Large intestine (tissue), 3 donors: ENCODE data around the gene RAB33B. TPM values are rescaled to one million over a fixed set of nuclear protein-coding genes. Genes with fewer than 3 reads are reported as not detected.

Experiments
- DNase-seq, 2 donors: peaks; one replicate each; pipeline versions ENCODE4 v3.0.0 to v3.0.0-alpha.2; 2013
- H3K27ac ChIP-seq: one replicate; pipeline ENCODE4 v1.5.1; 2013; ENCODE audit warnings: low read length
- H3K27me3 ChIP-seq: 2 replicates; pipeline ENCODE4 v1.6.1; 2013; ENCODE audit warnings: low read length; ENCODE audit not compliant: control insufficient read depth, insufficient read depth
- H3K36me3 ChIP-seq: 2 replicates; pipeline ENCODE4 v1.6.1; 2013; ENCODE audit warnings: low read length; ENCODE audit not compliant: control insufficient read depth, insufficient read depth
- H3K4me1 ChIP-seq: one replicate; pipeline ENCODE4 v1.6.1; 2013; ENCODE audit warnings: low read length; ENCODE audit not compliant: control insufficient read depth, insufficient read depth
- H3K4me3 ChIP-seq: one replicate; pipeline ENCODE4 v1.5.1; 2013; ENCODE audit warnings: low read length
- H3K9me3 ChIP-seq: one replicate; pipeline ENCODE4 v1.6.1; 2013; ENCODE audit warnings: mild to moderate bottlenecking, low read depth, low read length, moderate library complexity; ENCODE audit not compliant: control insufficient read depth
- WGBS: methylation state at CpG from one replicate; pipeline ENCODE4 v1.1.5; 2013; ENCODE audit warnings: low lambda C conversion rate; ENCODE audit not compliant: insufficient coverage; 5-methylcytosine and 5-hydroxymethylcytosine counted together
- polyA plus RNA-seq: library from polyadenylated mRNA; unstranded; fragments of 120-200 nt; gene quantifications from one replicate; pipeline ENCODE4 v1.2.1, GENCODE V29; 2013

Gene RAB33B
- polyA plus RNA-seq, 1 donor = 10.4 TPM

- no peak for DNase-seq
- no peak overlapping the region for H3K27ac ChIP-seq
- no peak overlapping the region for H3K4me3 ChIP-seq
- no peaks in the 10 kb centered on the region for H3K4me1 ChIP-seq
- no peaks in the 10 kb centered on the region for H3K36me3 ChIP-seq
- H3K27me3 ChIP-seq = no peaks in the 10 kb centered on the region
- H3K9me3 ChIP-seq = no peaks in the 10 kb centered on the region
- WGBS = no CpG with 5 or more reads among the region's 4 CpGs
Observed at GRCh38 chr4:139522457-139522856, 68.5 kb downstream of the RAB33B start.

DNA sequence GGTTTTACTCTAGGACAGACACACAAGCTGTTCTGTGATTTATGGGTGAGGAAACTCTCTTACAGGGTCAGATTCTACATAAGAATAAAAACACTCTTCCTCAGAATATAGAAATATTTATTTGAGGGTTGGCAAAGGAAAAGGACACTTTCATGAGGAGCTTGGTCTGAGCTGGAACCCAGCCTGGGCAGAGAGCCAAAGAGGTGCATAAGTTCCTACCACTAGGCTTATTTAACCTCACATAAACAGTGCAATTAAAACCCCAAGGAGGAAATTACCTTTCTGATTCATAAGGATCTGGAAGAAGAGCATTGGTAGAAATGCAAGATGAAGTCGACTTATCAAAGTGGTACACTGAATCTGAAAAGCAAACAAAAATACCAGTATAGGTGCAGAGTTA is 69.2 kb downstream of the RAB33B start:
- WGBS = 88% methylated on average over 1 of the region's 1 CpG
- H3K27me3 ChIP-seq = no peaks in the 10 kb centered on the region
- H3K27ac ChIP-seq = no peak overlapping the region
- DNase-seq = no peak
- no peak overlapping the region for H3K4me3 ChIP-seq
- H3K36me3 ChIP-seq = no peaks in the 10 kb centered on the region
- H3K9me3 ChIP-seq = no peaks in the 10 kb centered on the region
- H3K4me1 ChIP-seq = no peaks in the 10 kb centered on the region

DNA sequence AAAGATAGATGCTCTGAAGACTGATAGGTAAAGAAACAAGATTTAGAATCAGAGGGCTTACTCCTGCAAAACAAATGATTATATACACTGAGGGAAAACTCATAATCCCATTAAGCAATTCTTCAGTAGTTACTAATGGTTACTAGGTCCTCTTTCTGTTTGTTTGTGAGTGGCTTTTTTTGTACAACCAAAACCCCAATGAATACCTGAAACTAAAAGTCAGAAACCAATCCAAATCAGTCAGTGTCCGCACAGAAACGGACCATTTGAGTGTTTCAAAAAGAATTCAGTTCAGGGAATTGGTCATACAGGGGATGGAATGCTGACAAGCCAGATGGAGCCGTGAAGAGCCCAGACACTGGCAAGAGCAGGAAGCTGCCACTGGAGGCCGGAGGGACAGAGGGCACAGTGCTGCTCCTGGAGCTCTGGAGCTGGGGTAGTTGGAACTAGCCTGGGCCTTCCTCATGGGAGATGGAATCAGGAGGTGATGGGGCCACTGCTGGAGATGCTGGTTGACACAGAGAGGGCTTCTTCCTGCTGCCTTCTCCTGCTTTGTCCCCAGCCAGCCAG is 70.2 kb downstream of the RAB33B start:
- H3K4me3 ChIP-seq = no peak overlapping the region
- DNase-seq = no peak
- no peaks in the 10 kb centered on the region for H3K9me3 ChIP-seq
- no CpG with 5 or more reads among the region's 4 CpGs for WGBS
- H3K36me3 ChIP-seq = no peaks in the 10 kb centered on the region
- no peaks in the 10 kb centered on the region for H3K4me1 ChIP-seq
- H3K27me3 ChIP-seq = no peaks in the 10 kb centered on the region
- no peak overlapping the region for H3K27ac ChIP-seq

DNA sequence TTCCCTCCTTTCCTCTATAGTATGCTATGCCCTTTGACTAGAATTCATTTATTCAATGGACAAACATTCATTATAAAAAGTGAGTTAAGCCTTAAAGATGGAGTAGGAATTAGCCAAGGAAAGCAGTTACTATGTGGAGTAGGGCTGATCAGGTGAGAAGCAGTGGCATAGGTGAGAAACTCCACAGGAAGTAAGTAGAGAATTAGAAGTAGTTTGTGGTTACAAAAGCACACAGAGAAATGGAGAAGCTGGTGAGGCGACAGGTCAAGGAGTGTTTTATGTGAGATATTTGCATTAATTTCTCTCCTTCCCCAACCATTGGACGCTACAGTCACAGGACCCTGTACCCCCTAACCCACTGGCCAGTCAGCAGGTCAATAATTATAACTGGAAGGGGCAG is 71.5 kb downstream of the RAB33B start:
- no CpG with 5 or more reads among the region's 2 CpGs for WGBS

More for the DNA sequence above, 71.5 kb downstream of the RAB33B start:
- H3K36me3 ChIP-seq = no peaks in the 10 kb centered on the region
- no peaks in the 10 kb centered on the region for H3K27me3 ChIP-seq
- no peaks in the 10 kb centered on the region for H3K9me3 ChIP-seq
- no peak overlapping the region for H3K4me3 ChIP-seq
- H3K4me1 ChIP-seq = no peaks in the 10 kb centered on the region
- DNase-seq = no peak
- H3K27ac ChIP-seq = no peak overlapping the region

Other genes with a start within 250 kb of the RAB33B start
- gene MGARP, start 173.9 kb upstream of the RAB33B start, polyA plus RNA-seq = 0.37 TPM
- gene NAA15, start 152.6 kb upstream of the RAB33B start, polyA plus RNA-seq = 24.2 TPM
- gene NDUFC1, start 151.6 kb upstream of the RAB33B start, polyA plus RNA-seq = 82.9 TPM
- 6.1 TPM for gene SETD7, start 102.1 kb downstream of the RAB33B start, polyA plus RNA-seq
- 126 TPM for gene MGST2, start 211.7 kb downstream of the RAB33B start, polyA plus RNA-seq